GM21619 (cell line): Measurements from ENCODE around the gene NPIPB2.

Experiments
- ATAC-seq: cut with Tn5 transposase; IDR thresholded peaks from one replicate; pipeline ENCODE4 v1.9.1; 2021; ENCODE audit not compliant: unreplicated experiment

The NPIPB2 gene

DNA sequence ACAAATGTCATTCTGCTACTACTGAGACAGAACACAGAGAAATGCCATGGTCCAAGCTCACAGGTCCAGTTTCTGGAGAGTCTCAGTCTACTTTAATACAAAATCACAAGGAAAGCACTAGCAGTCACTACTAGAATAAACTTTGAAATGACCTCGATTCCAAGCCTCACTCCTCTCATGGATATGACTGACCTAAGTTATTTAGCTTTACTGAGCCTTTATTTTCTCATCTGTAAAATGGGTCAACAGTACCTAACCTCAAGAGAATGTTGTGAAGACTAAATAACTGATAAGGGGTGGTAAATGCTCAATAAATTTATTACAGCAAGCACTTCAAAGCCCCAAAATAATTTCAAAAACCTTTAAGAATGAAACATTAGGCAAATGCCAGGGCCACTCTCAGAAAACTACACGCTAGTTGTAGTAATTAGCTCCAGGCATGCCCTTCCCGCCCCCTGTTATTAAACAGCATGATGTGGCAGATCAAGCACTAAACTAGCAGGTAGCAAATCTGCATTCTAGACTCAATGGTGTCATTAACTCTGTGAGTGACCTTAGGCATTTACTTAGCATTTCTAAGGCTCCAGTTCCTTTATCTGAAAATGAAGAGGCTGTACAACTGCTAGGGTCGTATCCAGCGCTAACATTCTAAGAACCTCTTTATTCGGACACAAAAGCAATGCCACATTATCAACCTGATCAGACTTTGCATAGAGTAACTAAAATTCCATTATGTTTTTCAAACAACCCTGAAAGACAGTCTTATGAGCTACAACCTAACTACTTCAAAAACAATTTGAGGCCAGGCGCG, 34.5 kb downstream of the NPIPB2 start:
- ATAC-seq = no peak

DNA sequence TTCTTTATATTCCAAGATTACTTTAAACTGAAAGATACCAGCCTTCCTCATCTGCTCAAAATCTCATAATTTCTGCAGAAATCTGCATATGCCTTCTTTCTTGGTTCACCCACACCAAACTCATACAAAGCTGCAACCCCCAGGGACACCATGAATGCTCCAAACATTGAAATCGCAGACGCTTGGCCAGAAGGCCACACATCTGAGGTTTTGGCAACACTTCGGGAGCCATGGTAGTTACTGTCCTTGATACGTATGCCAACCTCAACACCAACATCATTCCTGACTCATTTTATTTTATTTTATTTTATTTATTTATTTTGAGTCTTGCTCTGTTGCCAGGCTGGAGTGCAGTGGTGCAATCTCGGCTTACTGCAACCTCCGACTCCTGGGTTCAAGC, 37.9 kb downstream of the NPIPB2 start:
- ATAC-seq = no peak

DNA sequence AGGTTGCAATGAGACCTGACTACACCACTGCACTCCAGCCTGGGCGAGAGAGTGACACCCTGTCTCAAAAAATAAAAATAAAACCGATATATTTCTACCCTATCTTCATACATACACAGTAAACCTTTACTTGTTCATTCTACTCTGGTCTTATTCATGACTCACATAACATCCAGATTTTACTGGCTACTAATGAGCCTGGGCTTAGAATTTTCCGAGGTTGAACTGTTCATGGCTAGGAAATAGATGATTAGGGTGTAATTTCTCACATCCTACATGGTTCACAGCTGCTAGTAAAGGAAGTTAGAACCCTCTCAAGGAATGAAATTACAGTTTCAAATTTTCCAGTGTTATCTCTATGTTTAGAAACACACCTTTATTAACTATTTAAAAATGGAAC, 40.8 kb downstream of the NPIPB2 start:
- no peak for ATAC-seq

DNA sequence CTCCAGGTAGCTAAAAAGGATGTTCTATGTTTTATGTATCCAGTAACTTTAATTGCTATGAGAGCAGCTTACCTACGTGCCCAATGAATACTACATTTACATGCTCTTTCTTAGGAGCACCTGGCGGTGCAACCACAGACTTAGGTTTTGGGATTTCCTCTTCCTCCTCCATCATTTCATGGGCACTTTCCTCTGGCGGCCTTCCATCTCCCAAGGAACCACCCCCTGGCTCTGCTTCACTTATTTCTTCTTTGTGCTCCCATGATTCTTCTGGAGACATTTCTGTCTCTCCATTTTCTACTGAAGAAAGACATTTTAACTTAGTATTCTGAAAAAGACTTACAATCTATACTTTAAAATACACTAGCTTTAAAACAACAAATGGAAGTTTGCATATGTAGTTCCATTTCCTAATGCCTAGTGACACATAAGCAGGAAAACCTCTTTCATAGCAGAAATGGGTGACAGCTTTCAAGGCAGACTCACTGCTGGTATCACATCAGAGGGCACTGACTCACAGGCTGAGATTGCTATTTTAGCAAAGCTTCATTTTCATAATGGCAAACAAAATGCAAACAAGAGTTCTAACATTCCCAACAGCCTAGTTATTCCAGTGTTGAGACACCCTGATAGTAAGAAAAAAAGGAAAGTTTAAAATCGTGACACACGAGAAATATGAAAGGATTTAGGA, 45.2 kb downstream of the NPIPB2 start:
- no peak for ATAC-seq

DNA sequence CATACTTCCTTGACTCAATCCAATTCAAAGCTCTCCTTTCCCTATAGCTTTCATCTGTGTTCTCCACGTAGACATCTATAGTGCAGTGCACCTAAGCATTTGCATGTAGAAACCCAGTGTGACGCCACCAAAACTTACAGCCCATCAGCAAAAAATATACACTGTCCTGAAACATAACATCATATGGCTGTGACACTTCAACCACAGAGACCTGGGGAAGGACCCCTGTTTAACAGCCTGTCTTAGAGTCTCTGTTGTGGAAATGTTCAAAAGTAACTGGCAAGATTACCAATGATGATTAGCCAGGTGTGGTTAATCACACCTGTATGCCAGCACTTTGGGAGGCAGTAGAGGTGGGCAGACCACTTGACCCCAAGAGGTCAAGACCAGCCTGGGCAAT, 48.3 kb downstream of the NPIPB2 start:
- ATAC-seq = no peak

DNA sequence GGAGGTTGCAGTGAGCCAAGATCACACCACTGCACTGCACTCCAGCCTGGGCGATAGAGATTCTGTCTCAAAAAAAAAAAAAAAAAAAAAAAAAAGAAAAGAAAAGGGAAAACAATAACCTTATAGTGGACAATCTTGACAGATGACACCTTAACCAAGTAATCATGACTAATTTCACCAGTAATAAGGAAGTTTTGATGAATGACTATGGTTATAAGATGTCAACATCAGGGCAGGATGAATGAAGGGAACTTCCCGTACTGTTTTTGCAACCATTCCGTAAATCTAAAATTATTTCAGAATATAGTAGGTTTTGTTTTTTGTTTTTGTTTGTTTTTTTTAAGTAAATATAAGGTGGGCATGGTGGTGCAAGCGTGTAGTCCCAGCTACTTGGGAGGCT, 49.1 kb downstream of the NPIPB2 start:
- no peak for ATAC-seq

DNA sequence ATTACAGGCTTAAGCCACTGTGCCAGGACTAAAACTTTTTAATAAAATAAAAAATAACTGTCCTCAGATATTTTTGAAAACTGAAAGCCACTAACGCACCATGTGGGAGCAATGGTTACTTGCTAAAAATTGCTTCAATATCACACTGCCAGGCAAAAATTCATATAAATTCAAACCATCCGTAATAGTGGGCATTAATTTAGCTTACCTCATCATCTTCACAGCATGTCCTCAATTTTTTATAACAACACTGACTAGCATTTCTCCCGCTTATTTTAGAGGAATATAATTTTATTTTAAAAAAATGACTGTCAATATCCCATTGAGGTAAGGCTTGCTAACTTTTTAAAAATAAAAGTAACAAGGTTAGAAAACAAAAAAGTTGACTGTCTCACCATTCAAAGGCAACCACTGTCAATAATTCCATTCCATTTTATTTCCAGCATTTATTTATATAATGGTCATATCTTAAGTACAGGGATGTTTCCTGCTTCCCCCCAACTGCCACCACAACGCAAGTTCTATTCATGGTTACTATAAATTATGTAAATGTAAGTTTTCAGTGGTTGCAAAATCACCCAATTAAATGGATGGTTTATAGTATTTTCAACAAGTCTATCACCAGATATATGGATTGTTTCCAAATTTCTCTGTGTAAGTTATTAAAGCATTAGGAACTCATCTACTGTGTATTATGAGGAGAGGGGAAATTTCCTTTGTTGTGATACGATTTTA, 51.4 kb downstream of the NPIPB2 start:
- no peak for ATAC-seq

DNA sequence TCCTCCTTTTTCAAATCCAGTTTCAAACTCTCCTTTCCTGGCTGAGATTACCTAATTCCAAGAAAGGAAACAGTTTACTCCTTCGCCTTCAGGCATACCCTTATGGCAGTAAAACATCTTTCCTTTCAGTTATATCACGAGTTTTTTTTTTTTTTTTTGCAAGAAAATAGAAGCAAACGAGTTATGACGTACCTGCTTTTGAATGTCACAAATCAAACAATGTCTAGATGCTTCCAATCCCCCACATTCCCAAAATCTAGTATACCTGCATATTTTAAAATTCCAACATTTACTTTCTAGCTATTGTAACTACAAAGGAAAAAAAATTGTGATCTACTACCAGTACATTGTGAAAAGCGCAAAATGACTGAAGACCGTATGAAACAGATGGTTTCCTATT, 55.0 kb downstream of the NPIPB2 start:
- ATAC-seq = no peak

DNA sequence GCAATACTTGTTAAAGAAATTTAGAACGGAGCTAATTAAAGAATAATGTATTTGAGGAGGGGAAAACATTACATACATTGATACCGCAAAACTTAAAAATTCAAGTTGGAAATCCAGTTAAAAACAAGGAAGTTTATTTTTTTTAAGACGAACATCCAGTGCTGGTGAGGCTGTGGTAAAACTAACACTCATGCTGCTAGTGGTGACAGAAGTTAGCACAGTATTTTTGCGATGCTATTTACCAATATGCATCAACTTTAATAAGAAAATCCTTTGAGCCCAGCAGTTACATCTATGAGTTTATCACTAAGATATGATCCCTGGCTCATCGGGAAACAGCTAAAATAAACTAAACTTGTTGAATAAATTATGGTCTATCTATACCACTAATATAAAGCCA, 57.8 kb downstream of the NPIPB2 start:
- ATAC-seq = no peak

DNA sequence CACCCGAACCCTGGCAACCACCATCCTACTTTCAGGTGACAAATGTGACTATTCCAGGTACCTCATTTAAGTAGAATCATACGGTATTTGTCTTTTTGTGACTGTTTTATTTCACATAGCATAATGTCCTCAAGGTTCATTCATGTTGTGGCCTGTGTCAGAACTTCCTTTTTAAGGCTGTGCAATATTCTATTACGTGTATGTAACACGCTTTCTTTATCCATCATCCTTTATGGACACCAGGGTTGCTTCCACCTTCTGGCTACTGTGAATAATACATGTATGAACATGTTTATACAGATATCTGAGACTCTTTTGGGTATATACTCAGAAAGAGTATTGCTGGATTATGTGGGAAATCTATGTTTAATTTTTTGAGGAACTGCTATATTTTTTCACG, 61.8 kb downstream of the NPIPB2 start:
- ATAC-seq = no peak

DNA sequence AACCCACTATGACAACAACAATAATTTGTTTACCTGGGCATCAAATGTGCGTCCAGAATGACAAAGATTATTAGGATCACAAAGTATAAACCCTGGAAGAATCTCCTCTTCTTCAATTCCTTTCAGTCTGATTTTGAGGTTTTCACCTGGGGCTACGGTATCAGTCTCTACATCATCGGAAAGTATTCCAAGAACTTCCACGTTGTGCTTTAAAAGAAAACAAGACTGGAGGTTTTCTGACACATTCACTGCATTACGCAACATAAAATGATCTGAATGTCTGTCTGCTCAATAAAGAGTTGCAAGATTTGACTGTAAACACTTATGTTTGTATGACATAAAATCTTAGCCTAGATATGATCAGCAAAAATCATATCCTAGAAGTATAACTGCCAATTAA, 64.5 kb downstream of the NPIPB2 start:
- ATAC-seq = no peak
